Effector CD4-positive, alpha-beta T cell (primary cell): ENCODE data around the gene TRMT2A.

ENCODE experiments used
- DNase-seq: peaks from one replicate; pipeline ENCODE4 v3.0.0-alpha.2; 2020

The TRMT2A gene

DNA sequence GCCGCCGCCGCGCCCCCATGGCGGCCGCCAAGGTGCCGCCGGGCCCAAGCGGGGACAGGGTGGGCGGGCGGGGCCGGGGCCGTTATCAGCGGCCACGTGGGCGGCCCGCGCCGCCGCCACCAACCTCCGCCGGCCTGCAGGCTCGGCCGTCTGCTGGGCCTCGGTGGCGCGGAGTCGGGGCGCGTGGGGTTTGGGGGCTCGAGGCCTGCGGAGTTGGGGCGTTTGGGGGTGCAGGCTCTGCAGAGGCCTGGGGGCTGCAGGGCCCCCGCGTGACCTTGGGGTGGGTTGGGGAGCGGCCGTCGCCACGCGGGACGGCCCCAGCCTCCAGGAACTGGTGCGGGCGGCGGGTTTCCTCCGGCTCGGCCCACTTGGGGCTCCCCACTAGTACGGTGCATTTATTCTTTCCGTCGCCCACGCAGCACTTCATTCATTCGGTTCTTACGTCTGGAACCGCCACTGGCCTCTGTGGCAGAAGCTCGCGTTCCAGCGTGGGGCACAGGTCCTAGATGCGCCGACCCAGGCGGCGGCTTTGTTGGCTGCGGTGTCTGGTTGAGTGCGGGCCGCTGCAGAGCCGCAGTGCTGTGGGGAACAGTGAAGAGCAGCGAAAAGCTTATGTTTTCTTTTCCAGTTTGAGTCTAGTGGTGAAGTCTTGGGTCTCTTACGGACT, 740 bp upstream of the TRMT2A start:
- DNase-seq, result no peak

- no peak for DNase-seq
Observed at GRCh38 chr22:20116376-20116950, 563 bp downstream of the TRMT2A start.

DNA sequence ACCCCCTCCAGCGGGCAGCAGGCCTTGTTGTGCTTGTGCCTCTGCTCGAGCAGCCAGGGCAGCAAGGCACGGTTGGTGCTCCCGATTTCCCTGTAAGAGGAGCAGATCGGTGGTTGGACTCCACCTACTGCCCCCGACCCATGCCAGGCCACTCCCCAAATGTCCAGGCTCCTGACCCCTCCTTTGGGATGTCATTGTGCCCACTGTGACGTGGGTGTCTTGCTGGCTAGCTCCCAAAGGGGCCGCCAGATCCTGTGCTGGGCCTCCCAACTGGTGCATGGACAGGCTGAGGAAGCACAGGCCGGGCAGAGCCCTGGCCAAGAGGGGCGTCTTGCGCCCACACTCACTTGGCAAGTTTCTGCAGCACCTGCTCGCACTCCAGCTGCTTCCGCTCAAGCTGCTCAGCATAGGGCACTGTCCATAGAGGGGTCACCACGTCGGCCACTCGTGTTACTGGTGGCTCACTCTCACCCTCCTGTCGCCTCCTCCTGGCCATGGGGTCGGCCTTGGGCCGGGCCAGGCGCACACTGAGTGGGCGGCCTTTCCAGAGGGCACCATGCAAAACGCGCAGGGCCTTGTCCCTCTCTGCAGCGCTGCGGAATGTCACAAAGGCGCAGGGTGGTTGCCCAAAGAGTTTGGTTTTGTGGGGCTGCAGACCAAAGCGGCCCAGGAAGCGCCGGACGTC, 1.2 kb downstream of the TRMT2A start, which contains the start of gene RANBP1:
RANBP1 (plus strand) TSS at position 414 of the 685 bp plus-strand sequence; CDS start at position 495, 81 bp downstream.
- no peak for DNase-seq

DNA sequence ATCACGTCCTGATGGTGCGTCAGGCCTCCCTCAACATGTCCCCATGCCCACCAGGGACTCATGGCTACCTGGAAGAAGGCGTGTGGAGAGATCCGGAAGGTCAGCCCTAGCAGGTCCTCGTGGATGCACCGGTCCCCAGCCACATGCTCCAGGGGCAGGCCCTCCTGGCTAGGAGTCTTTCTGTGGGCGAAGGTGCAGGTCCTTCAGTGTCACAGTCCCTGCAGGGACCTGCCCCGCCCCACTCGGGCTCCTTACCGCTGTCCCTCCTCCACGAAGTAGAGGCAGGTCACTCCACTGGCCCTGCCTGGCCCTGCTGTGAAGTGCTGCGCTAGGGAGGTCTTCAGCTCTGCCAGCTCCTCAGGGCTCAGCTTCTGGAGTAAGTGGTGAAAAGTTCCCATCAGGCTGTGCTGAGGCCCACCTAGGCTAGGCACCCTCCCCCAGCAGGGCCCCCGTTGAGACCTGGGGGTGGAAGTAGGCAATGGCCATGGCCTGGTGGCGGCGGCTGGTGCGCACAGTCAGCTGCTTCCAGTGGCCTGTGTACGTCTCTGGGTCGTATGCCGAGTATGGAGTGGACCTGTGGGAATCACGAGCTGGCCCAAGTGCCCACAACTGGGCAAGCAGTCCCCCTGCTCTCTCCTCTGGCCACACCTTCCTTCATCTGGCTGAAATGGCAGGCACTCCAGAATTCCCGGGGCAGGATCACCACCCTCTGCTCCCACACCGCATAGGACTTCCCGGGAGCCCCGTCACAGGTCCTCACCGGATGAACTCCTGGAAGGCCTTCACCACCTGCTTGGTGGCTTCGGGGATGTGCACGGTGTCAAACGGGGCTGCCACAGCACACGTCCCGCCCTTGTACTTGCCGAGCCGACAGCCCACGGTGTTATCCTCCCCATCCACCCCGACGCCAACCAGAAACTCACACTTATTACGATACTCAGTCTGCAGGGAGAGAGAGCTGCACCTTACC, 2.2 kb downstream of the TRMT2A start:
- no peak for DNase-seq

DNA sequence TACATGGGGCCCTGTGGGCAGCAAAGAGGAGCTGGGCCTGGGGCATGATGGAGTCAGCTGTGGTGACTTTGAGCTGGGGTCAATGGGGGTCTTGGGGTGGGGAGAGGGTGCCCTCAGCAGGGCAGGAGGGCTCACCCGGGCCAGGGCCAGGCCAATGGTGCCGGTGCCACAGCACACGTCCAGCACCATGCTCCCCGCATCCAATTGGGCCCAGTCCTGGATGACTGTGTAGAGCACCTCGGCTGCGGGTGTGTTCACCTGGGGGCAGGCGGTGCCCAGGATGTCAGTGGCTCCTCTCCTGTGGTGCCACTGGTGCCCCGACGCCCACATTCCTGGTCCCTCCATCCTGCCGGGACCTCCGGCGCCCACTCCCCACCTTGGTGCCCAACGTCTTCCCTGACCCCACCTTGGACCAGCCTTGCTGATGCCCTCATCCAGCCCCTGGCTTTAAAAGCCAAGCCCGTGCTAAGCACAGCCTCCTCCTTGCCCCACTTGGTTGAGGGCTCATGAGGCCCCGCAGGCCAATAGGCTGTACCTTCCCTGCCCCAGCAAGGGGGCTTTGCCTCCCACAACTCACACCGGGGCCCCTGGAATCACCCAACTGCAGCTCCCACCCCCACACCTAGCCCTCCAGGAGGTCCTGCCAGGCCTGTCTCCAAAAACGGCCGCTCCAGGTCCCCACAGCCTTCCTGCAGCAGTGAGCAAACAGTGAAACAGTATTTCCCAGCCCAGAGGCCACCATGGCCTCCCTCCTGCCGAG, 3.3 kb downstream of the TRMT2A start:
- DNase-seq, result no peak

GRCh38 chr22:20112623-20113511, 4.2 kb downstream of the TRMT2A start:
- no peak for DNase-seq

DNA sequence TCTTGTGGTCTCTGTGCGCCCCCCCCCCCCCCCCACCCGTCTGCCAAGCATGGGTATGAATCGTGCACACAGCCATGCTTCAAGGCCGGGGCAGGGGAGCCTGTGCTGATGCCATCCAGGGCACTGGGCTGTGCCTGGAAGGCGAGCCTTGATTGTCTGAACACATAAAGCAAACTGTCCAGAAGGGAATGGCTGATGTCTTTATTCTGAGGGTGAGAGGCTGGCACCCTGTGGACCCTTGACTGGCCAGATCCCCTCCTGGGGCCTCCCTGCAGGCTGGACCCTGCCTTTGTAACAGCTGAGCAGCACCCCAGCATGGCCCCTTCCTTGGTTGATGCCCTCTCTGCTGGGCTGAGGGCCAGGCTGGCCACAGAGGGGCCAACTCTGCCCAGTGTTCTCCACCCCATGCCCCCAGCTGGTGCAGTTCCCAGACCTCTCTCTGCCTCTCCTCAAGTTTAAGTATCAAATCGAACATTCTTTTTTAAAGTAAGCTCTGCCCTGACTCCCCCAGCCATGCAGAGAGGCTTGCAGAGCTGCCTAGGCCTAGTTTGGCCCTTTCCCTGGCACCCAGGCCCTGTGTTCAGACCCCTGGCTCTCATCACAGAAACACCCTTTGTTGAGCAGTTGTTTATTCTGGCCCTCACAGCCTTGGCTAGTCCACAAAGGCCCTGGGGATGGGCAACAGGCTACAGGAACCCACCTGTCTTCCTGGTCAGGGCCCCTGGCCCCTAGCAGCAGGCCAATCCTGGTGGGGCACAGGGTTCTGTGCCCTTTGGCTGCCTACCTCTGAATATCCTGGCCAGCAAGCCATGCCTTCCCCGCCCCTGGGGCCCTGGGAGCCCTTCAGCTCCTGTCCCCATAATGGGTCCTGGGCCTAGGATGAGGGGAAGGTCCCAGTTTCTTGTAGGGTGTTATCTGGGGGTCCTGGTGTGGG, 5.1 kb downstream of the TRMT2A start:
- no peak for DNase-seq

- DNase-seq, result no peak
Observed at GRCh38 chr22:20111045-20111688, 5.9 kb downstream of the TRMT2A start.

- DNase-seq, result no peak
Observed at GRCh38 chr22:20110359-20110985, 6.6 kb downstream of the TRMT2A start.

DNA sequence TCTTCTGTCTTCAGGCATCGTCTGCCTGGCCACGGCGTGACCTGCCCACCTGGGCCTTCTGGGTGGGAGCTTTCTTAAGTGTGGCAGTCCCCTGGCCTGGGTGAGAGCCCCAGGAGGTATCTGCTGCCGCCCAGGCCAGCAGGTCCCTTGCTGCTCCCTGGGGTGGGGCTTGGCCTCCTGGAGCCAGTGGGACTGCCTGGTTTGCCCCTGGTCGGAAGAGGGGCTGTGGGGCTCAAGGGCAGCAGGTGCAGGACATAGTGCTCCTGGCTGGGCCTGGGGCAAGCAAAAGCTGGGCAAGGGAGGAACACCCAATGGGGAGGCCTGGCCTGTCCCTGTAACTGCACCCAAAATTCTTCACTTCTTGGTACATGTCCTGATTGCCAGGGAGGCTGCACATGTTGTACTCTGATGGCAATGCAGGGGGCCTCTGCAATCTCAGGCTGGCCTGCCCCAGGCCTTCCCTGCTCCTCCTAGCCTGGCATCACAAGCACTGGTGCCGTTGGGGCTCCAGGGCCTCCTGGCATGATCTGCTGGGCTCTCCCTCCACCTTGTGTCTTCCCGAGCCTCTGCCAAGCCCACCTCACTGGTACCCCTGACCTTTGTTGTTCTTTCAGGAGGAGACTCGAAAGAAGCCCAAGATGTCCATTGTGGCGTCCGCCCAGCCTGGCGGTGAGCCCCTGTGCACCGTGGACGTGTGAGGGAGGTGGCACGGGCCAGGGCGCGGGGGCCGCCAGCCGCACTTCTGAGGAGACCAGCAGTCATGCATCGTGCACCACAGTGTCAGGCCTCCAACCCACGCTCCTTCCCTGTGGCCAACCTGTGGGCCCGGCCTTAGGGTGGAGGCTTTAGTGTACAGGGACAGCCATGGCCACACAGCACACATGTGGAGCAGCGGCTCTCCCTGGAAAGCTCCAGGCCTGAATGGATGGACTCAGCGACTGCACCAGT, 7.3 kb downstream of the TRMT2A start:
- no peak for DNase-seq

DNA sequence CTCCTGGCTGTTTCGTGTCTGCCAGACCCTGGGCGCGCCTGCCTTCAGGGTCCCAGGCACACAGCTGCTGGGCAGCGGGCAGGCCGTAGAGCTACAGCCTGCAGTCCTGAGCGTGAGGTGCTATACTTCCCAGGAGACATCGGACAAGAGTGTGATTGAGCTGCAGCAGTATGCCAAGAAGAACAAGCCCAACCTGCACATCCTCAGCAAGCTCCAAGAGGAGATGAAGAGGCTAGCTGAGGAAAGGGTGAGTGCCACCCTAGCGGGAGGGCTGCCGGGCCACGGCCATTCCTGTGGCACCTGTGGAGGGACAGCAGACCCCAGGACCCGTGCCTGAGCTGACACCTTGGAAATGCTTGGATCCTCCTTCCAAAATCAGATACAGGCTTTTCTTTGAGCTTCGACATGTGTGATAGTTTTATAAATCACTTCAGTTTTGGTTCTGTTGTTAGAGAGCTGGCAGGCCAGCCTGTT, 8.2 kb downstream of the TRMT2A start:
- DNase-seq, result no peak

GRCh38 chr22:20107951-20108756, 8.9 kb downstream of the TRMT2A start:
- no peak for DNase-seq

- no peak for DNase-seq
Observed at GRCh38 chr22:20107471-20107901, 9.5 kb downstream of the TRMT2A start.

DNA sequence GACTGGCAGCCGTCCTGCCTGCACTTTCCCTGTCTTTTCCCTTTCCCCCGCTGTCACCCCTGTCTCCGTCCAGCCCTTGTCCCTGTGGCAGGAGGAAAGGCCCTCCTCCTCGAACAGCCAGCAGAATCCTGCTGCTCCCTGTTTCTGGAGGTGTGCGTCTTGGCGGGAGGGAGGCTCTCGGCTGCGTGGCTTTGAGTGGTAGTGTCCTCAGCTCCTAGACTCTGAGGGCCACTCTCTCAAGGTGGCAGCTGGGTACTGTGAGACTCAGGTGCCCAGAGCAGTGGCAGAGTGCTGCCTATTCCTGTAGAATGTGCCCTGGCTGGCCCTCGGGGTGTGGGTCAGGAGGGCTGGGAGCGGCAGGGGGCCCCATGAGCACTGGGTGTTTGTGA, 10.2 kb downstream of the TRMT2A start:
- no peak for DNase-seq

- DNase-seq, result no peak
Observed at GRCh38 chr22:20106205-20106848, 10.7 kb downstream of the TRMT2A start.
